ENCODE results near the gene HDDC3.
A peak's percentile ranks its signal among the peaks of the same experiment; 100 is the strongest.

The HDDC3 gene

DNA sequence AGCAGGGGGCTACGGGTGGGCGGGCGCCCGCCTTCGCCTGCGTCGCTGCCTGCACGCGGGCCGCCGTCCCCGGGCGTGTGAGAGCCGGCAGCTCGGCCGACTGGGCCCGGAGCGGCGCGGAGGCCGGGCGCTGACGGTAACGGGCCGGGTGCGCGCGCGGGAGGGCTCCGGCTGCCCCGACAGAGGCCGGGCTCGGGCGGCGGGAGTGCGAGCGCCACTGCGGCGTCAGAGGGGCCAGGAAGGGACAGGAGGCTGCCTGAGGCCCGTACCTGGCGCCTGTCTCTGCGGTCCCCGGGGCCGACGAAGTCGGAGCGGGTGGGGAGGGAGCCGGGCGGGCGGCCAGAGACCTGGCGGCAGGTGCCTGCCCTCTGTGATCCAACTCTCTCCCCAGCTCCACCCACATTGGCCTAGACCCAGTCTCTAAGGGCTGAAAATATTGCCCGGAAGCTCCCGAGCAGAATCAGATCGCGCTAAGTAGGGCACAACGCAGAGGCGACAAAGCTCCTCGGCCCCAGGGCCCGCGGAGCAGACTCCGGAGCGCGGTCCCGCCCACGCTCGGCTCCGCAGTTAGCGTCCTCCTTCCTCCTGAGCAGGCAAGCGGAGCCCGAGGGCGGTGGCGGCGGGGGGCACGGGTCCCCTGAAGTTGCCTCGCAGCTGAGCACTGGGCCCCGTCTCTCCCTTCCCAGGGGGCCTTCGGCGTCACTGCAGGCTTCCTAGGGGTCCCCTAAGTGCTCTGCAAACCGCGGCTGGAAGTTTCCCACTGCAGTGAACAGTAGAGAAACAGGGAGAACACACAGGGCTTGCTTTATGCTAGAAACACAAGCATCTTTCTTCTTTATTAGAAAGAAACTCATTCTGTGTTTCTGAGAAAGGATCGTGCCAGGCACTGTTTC, 29.3 kb downstream of the HDDC3 start, which contains the start of gene MAN2A2:
MAN2A2 (plus strand) TSS at position 463 of the 893 bp plus-strand sequence. CDS start 906 bp downstream, outside the sequence.
- H3K27ac ChIP-seq (ENCODE audit: low read length, poor library complexity, severe bottlenecking): peak within 1 kb of the TSS; percentile 81
- peaks cover 7% of the 10 kb centered on the region for H3K79me1 ChIP-seq (replicated peaks; ENCODE audit: low read length, poor library complexity, severe bottlenecking)
- peak within 1 kb of the TSS; percentile 12 for H2BK15ac ChIP-seq (ENCODE audit: low read depth, poor library complexity, severe bottlenecking)
- H3K36me3 ChIP-seq (ENCODE audit: control insufficient read depth in 1 of 2, insufficient read depth in 2 of 2, low read depth in 1 of 2, low read length in 2 of 2): peaks cover 25 to 29% of the 10 kb centered on the region in 2 experiments
- peak within 1 kb of the TSS; percentile 51 to 68 for H3K23ac ChIP-seq (ENCODE audit: low read length in 2 of 2)
- peak within 1 kb of the TSS; percentile 83 for H2BK120ac ChIP-seq (ENCODE audit: low read depth, low read length)
- H4K8ac ChIP-seq (ENCODE audit: low read length): peak within 1 kb of the TSS; percentile 97
- WGBS: 1% methylated on average over 39 of the region's 81 CpGs
- no peak within 1 kb of the TSS for H2BK5ac ChIP-seq (ENCODE audit: low read depth, low read length, poor library complexity, severe bottlenecking)
- peak within 1 kb of the TSS; percentile 55 for H4K91ac ChIP-seq (ENCODE audit: low read length)
- peak within 1 kb of the TSS; percentile 96 for H2AFZ ChIP-seq (ENCODE audit: low read depth, low read length)
- peak within 1 kb of the TSS; percentile 74 for H3K4me2 ChIP-seq (ENCODE audit: low read length, poor library complexity, severe bottlenecking)
- peak within 1 kb of the TSS; percentile 79 to 86 for H3K4me3 ChIP-seq (ENCODE audit: insufficient read depth in 1 of 2, low read depth in 1 of 2, low read length in 2 of 2)
- H3K4ac ChIP-seq (ENCODE audit: low read depth in 1 of 2, low read length in 2 of 2): peak within 1 kb of the TSS; percentile 72 to 88
- no peak within 1 kb of the TSS for H2AK5ac ChIP-seq (ENCODE audit: low read length, severe bottlenecking)
- peak within 1 kb of the TSS; percentile 92 for H3K9ac ChIP-seq (ENCODE audit: low read length)
- peak; percentile 62 for DNase-seq
- no peaks in the 10 kb centered on the region for H3K9me3 ChIP-seq (ENCODE audit: control insufficient read depth, low read length)
- H3K18ac ChIP-seq (ENCODE audit: low read depth in 1 of 2, low read length in 2 of 2): peak within 1 kb of the TSS; percentile 78 to 80
- peak within 1 kb of the TSS in 1 of 2 experiments; percentile 84 for H3K14ac ChIP-seq (ENCODE audit: low read length in 2 of 2)
- peaks cover 9% of the 10 kb centered on the region for H3K4me1 ChIP-seq (ENCODE audit: control insufficient read depth, insufficient read depth, low read depth, low read length)
- H2BK12ac ChIP-seq (ENCODE audit: low read length in 2 of 2): peak within 1 kb of the TSS in 1 of 2 experiments; percentile 48
- no peaks in the 10 kb centered on the region for H3K27me3 ChIP-seq (ENCODE audit: control insufficient read depth in 1 of 2, insufficient read depth in 1 of 2, low read length in 2 of 2)

- H3K4me3 ChIP-seq (ENCODE audit: insufficient read depth in 1 of 2, low read depth in 1 of 2, low read length in 2 of 2): peak overlapping the region; percentile 79 to 85
Measured at GRCh38 chr15:90902040-90902839, 30.1 kb downstream of the HDDC3 start.

DNA sequence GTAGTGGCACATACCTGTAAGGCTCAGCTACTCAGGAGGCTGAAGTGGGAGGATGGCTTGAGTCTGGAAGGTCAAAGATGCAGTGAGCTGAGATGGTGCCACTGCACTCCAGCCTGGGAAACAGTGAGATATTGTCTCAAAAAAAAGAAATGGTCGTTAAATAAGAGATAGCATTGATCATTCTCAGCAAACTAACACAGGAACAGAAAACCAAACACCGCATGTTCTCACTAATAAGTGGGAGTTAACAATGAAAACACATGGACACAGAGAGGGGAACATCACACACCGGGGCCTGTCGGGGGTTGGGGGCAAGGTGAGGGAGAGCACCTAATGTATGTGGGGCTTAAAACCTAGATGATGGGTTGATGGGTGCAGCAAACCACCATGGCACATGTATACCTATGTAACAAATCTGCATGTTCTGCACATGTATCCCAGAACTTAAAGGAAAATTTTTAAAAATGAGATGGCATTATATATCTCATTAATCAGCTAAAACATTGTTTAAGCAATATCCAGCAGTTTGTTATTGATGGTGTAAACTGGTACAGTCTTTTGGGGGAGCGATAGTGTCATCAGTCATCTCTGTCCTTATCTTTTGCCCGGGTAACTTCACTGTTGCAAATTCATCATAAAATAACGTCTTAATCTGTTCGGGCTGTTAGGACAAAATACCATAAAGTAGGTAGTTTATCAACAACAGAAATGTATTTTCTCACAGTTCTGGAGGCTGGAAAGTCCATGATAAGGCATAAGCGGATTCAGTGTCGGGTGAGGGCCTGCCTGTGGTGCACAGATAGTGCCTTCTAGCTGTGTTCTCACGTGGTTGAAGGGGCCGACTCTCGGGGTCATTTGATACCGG, 30.9 kb downstream of the HDDC3 start:
- Histone ChIP-seq H3K27me3 (ENCODE audit: control insufficient read depth in 1 of 2, insufficient read depth in 1 of 2, low read length in 2 of 2) (no peaks in the 10 kb centered on the region), H3K18ac (ENCODE audit: low read depth in 1 of 2, low read length in 2 of 2) (no peak overlapping the region)

More at GRCh38 chr15:90902040-90902839, 30.1 kb downstream of the HDDC3 start:
- WGBS: under 1% methylated on average over 27 of the region's 71 CpGs
- peak; percentile 85 for DNase-seq
- Histone ChIP-seq H3K4me2 (ENCODE audit: low read length, poor library complexity, severe bottlenecking) (peak overlapping the region; percentile 74), H2BK12ac (ENCODE audit: low read length in 2 of 2) (peak overlapping the region in 1 of 2 experiments; percentile 48), H2AFZ (ENCODE audit: low read depth, low read length) (peak overlapping the region; percentile 96), H3K4me1 (ENCODE audit: control insufficient read depth, insufficient read depth, low read depth, low read length) (peaks cover 9% of the 10 kb centered on the region), H3K4ac (ENCODE audit: low read depth in 1 of 2, low read length in 2 of 2) (peak overlapping the region; percentile 72 to 88), H3K79me1 (replicated peaks; ENCODE audit: low read length, poor library complexity, severe bottlenecking) (peaks cover 7% of the 10 kb centered on the region), H3K27me3 (ENCODE audit: control insufficient read depth in 1 of 2, insufficient read depth in 1 of 2, low read length in 2 of 2) (no peaks in the 10 kb centered on the region), H3K9ac (ENCODE audit: low read length) (peak overlapping the region; percentile 92), H2BK15ac (ENCODE audit: low read depth, poor library complexity, severe bottlenecking) (no peak overlapping the region), H2AK5ac (ENCODE audit: low read length, severe bottlenecking) (no peak overlapping the region), H3K36me3 (ENCODE audit: control insufficient read depth in 1 of 2, insufficient read depth in 2 of 2, low read depth in 1 of 2, low read length in 2 of 2) (peaks cover 25% of the 10 kb centered on the region in 2 experiments), H2BK120ac (ENCODE audit: low read depth, low read length) (peak overlapping the region; percentile 83), H2BK5ac (ENCODE audit: low read depth, low read length, poor library complexity, severe bottlenecking) (no peak overlapping the region), H3K23ac (ENCODE audit: low read length in 2 of 2) (peak overlapping the region in 1 of 2 experiments; percentile 68), H3K9me3 (ENCODE audit: control insufficient read depth, low read length) (no peaks in the 10 kb centered on the region), H3K14ac (ENCODE audit: low read length in 2 of 2) (peak overlapping the region in 1 of 2 experiments; percentile 84), H4K91ac (ENCODE audit: low read length) (peak overlapping the region; percentile 55), H3K18ac (ENCODE audit: low read depth in 1 of 2, low read length in 2 of 2) (peak overlapping the region; percentile 78 to 80), H4K8ac (ENCODE audit: low read length) (peak overlapping the region; percentile 97), H3K27ac (ENCODE audit: low read length, poor library complexity, severe bottlenecking) (peak overlapping the region; percentile 81)

More for the DNA sequence above, 30.9 kb downstream of the HDDC3 start:
- 86% methylated on average over 5 of the region's 14 CpGs for WGBS
- H2AFZ ChIP-seq (ENCODE audit: low read depth, low read length): peak overlapping the region; percentile 6
- H3K4me3 ChIP-seq (ENCODE audit: insufficient read depth in 1 of 2, low read depth in 1 of 2, low read length in 2 of 2): peak overlapping the region in 1 of 2 experiments; percentile 85
- H2BK120ac ChIP-seq (ENCODE audit: low read depth, low read length): no peak overlapping the region
- H3K14ac ChIP-seq (ENCODE audit: low read length in 2 of 2): no peak overlapping the region
- peak overlapping the region; percentile 92 for H3K9ac ChIP-seq (ENCODE audit: low read length)
- no peak overlapping the region for H3K4ac ChIP-seq (ENCODE audit: low read depth in 1 of 2, low read length in 2 of 2)
- no peaks in the 10 kb centered on the region for H3K9me3 ChIP-seq (ENCODE audit: control insufficient read depth, low read length)
- H2BK5ac ChIP-seq (ENCODE audit: low read depth, low read length, poor library complexity, severe bottlenecking): no peak overlapping the region
- peaks cover 9% of the 10 kb centered on the region for H3K4me1 ChIP-seq (ENCODE audit: control insufficient read depth, insufficient read depth, low read depth, low read length)
- no peak overlapping the region for H4K8ac ChIP-seq (ENCODE audit: low read length)
- H3K79me1 ChIP-seq (replicated peaks; ENCODE audit: low read length, poor library complexity, severe bottlenecking): peaks cover 7% of the 10 kb centered on the region
- no peak overlapping the region for H2BK12ac ChIP-seq (ENCODE audit: low read length in 2 of 2)
- no peak overlapping the region for H2AK5ac ChIP-seq (ENCODE audit: low read length, severe bottlenecking)
- H3K27ac ChIP-seq (ENCODE audit: low read length, poor library complexity, severe bottlenecking): no peak overlapping the region
- no peak overlapping the region for H4K91ac ChIP-seq (ENCODE audit: low read length)
- no peak overlapping the region for H3K23ac ChIP-seq (ENCODE audit: low read length in 2 of 2)
- no peak overlapping the region for H3K4me2 ChIP-seq (ENCODE audit: low read length, poor library complexity, severe bottlenecking)
- DNase-seq: no peak
- H2BK15ac ChIP-seq (ENCODE audit: low read depth, poor library complexity, severe bottlenecking): no peak overlapping the region
- H3K36me3 ChIP-seq (ENCODE audit: control insufficient read depth in 1 of 2, insufficient read depth in 2 of 2, low read depth in 1 of 2, low read length in 2 of 2): peaks cover 17 to 20% of the 10 kb centered on the region in 2 experiments

Data from mesenchymal stem cell (in vitro differentiated cells and primary cell).